ENCODE results near the gene ITGB2. TPM values are rescaled to one million over a fixed set of nuclear protein-coding genes. Genes with fewer than 3 reads are reported as not detected.

ITGB2 gene
- total RNA-seq, 1 donor from 2014 or later: 0.62 TPM

DNA sequence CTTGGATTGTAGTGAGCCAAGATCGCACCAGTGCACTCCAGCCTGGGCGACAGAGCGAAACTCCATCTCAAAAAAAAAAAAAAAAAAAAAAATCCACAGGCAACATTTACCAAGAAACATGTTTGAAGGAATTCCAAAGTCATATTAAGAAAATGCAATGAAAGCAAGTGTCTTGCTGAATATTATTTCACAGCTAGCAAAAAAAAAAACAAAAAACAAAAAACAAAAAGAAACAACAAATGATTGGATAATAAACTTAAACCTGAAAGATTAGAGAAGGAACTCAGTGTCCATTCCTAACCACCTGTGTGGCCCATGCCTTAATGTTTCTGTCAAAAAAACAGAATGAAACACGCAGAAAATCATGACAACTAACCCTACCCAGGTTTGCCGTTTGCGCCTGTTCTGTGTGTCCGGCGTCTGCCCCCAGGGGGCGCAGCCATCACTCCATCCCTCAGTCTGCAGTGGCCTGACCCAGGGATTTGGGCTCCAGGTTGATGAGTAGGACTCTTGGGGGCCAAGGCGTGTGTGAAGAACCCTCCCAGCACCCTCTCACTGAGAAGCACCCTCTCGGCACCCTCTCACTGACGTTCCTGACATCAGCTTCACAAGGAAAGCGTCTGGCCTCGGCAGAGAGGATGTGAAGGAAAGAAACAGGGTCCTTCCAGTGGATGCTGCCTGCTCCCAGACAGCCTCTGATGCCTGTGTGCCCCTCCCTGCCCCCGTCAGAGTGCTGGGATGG is 28.0 kb downstream of the ITGB2 start:
- H3K9me3 Mint-ChIP-seq (ENCODE audit: unreplicated experiment): no peaks in the 10 kb centered on the region
- TF ChIP-seq, protein P1, sequence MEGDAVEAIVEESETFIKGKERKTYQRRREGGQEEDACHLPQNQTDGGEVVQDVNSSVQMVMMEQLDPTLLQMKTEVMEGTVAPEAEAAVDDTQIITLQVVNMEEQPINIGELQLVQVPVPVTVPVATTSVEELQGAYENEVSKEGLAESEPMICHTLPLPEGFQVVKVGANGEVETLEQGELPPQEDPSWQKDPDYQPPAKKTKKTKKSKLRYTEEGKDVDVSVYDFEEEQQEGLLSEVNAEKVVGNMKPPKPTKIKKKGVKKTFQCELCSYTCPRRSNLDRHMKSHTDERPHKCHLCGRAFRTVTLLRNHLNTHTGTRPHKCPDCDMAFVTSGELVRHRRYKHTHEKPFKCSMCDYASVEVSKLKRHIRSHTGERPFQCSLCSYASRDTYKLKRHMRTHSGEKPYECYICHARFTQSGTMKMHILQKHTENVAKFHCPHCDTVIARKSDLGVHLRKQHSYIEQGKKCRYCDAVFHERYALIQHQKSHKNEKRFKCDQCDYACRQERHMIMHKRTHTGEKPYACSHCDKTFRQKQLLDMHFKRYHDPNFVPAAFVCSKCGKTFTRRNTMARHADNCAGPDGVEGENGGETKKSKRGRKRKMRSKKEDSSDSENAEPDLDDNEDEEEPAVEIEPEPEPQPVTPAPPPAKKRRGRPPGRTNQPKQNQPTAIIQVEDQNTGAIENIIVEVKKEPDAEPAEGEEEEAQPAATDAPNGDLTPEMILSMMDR (IDR thresholded peaks at IDR 0.05): peak; percentile 85
- H3K36me3 Mint-ChIP-seq (ENCODE audit: unreplicated experiment): no peaks in the 10 kb centered on the region
- H3K27ac Mint-ChIP-seq (ENCODE audit: unreplicated experiment): no peak overlapping the region
- no peaks in the 10 kb centered on the region for H3K4me1 Mint-ChIP-seq (ENCODE audit: unreplicated experiment)
- no peak for DNase-seq (ENCODE audit: extremely low spot score, unreplicated experiment)
- H3K27me3 Mint-ChIP-seq (ENCODE audit: unreplicated experiment): peaks cover 7% of the 10 kb centered on the region
- H3K4me3 Mint-ChIP-seq (ENCODE audit: unreplicated experiment): no peak overlapping the region

DNA sequence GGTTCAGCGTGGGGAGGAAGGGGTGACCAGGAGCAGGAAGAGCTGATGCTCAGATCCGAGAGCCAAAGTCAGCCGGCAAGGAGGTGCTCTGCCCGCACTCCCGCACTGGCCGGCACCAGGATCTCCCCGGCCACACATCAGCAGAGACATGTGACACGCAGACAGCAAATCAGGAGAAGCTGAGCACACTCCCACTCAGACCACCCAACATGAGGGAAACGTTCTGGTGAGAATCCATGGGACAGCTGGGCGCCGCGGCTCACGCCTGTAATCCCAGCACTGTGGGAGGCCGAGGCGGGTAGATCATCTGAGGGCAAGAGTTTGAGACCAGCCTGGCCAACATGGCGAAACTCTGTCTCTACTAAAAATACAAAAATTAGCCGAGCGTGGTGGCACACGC is 28.6 kb downstream of the ITGB2 start:
- Mint-ChIP-seq H3K36me3 (ENCODE audit: unreplicated experiment) (no peaks in the 10 kb centered on the region), H3K27ac (ENCODE audit: unreplicated experiment) (no peak overlapping the region), H3K4me1 (ENCODE audit: unreplicated experiment) (no peaks in the 10 kb centered on the region), H3K4me3 (ENCODE audit: unreplicated experiment) (no peak overlapping the region), H3K9me3 (ENCODE audit: unreplicated experiment) (no peaks in the 10 kb centered on the region), H3K27me3 (ENCODE audit: unreplicated experiment) (peaks cover 7% of the 10 kb centered on the region)
- DNase-seq (ENCODE audit: extremely low spot score, unreplicated experiment): no peak
- TF ChIP-seq, protein P1 (IDR thresholded peaks at IDR 0.05): no peak

DNA sequence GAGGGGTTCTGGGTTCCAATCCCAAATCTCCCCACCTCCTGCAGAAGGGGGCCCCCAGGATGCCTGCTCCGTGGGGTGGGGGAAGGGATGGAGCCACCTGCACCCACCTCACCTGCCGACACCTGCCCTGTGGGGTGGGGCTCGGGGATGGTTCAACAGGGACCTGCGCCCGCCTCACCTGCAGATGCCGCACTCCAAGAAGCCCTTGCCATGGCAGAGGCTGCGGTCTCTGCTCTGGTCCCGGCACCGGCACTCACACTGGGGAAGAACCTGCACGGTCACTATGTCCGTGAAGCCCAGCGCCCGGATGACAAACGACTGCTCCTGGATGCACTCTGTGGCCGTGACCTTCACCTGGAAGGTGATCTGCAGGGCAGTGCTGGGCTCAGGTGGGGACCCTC is 29.1 kb downstream of the ITGB2 start:
- Mint-ChIP-seq H3K27me3 (ENCODE audit: unreplicated experiment) (peaks cover 7% of the 10 kb centered on the region), H3K4me3 (ENCODE audit: unreplicated experiment) (no peak overlapping the region)
- TF ChIP-seq, protein P1 (IDR thresholded peaks at IDR 0.05): no peak

DNA sequence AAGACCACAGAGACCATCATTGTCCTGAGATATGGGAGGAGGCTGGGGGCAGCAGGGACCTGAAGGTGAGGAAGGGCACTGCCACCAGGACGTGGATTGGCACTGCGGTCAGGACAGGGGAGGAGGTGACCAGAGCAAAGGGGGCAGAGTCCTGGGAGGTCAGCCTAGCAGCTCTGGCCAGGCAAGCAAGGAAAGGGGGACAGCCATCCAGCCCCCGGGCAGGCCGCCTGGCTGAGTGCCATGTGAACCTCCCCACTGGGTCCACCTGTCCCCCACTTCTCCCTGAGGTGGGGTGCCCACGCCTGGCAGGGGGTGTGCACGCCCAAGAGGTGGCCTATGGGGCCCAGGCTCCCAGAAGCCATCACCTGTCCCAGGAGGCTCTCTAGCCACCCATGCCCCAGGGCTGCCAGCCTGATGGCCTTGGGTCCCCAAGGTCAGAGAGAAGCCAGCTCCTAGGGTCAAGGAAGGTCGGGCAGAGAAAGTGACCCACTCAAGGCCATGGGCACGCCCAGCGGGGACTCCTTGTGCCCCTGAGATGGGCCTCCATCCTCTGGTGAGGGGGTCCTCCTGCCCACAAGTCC is 29.6 kb downstream of the ITGB2 start:
- Mint-ChIP-seq H3K9me3 (ENCODE audit: unreplicated experiment) (no peaks in the 10 kb centered on the region), H3K27me3 (ENCODE audit: unreplicated experiment) (peaks cover 7% of the 10 kb centered on the region), H3K4me1 (ENCODE audit: unreplicated experiment) (no peaks in the 10 kb centered on the region), H3K27ac (ENCODE audit: unreplicated experiment) (no peak overlapping the region), H3K36me3 (ENCODE audit: unreplicated experiment) (no peaks in the 10 kb centered on the region), H3K4me3 (ENCODE audit: unreplicated experiment) (no peak overlapping the region)
- TF ChIP-seq, protein P1 (IDR thresholded peaks at IDR 0.05): no peak
- DNase-seq (ENCODE audit: extremely low spot score, unreplicated experiment): no peak

More for the DNA sequence above, 29.1 kb downstream of the ITGB2 start:
- Mint-ChIP-seq H3K36me3 (ENCODE audit: unreplicated experiment) (no peaks in the 10 kb centered on the region), H3K27ac (ENCODE audit: unreplicated experiment) (no peak overlapping the region), H3K9me3 (ENCODE audit: unreplicated experiment) (no peaks in the 10 kb centered on the region), H3K4me1 (ENCODE audit: unreplicated experiment) (no peaks in the 10 kb centered on the region)
- DNase-seq (ENCODE audit: extremely low spot score, unreplicated experiment): no peak

DNA sequence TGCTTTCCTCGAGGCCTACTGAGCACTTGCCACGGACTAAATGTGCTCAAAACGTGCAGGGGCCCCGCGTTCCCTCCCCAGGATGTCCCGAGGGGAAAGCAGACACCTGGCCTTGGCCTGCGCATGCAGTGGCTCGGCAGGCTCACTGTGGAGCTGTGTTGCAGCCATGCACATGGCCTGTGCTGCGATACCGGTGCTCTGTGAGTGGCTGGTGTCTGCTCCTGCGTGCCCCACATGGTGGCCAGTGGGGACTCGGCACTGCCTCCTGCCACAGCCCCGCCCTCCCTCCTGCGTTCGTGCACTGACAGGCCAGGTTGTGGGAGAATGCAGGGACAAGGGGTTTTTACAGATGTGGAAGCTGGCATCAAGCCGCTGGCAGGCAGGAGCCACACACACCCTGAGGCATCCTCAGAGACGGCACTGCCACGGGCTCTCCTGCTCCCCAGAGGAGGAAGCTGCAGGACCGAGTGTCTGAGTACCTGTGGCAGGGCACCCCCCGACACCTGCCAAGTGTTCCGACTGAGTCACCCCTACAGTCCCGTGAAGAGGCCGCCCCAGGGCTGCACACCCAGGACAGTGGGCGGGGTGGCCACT is 30.3 kb downstream of the ITGB2 start:
- DNase-seq (ENCODE audit: extremely low spot score, unreplicated experiment): no peak
- no peaks in the 10 kb centered on the region for H3K36me3 Mint-ChIP-seq (ENCODE audit: unreplicated experiment)
- peaks cover 7% of the 10 kb centered on the region for H3K27me3 Mint-ChIP-seq (ENCODE audit: unreplicated experiment)
- TF ChIP-seq, protein P1 (IDR thresholded peaks at IDR 0.05): no peak
- no peaks in the 10 kb centered on the region for H3K4me1 Mint-ChIP-seq (ENCODE audit: unreplicated experiment)
- H3K4me3 Mint-ChIP-seq (ENCODE audit: unreplicated experiment): no peak overlapping the region
- no peaks in the 10 kb centered on the region for H3K9me3 Mint-ChIP-seq (ENCODE audit: unreplicated experiment)
- H3K27ac Mint-ChIP-seq (ENCODE audit: unreplicated experiment): no peak overlapping the region

Data from osteocyte (in vitro differentiated cells).